Stimulated activated CD8-positive, alpha-beta memory T cell treated with anti-CD3 and anti-CD28 coated beads, Interleukin-4, amount 100 ng/mL, for 24 hours (primary cell): ENCODE results near the gene KRTAP2-2.

Experiments used
- DNase-seq: peaks from one replicate; pipeline ENCODE4 v3.0.0-alpha.2; 2020; ENCODE audit warnings: low read depth

The KRTAP2-2 gene

DNA sequence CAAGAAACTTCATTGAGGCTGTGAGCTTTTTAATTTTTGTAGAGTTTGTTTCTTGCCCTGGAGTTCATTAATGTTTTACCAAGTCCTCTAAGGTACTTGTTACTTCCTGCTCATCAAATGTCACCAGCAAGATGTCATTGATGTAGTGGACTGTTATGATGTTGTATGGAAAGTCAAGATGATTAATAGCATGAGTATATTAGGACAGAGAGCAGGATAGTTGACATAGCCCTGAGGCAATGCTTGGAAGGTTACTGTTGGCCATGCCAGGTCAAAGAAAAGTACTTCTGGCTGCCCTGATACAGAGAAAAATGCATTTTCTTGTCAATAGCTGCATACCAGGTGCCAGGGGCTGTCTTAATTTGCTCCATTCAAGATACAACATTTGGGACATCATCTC, 34.7 kb downstream of the KRTAP2-2 start:
- DNase-seq = no peak

- DNase-seq = no peak
Measured at GRCh38 chr17:41019415-41019814, 35.6 kb downstream of the KRTAP2-2 start.

DNA sequence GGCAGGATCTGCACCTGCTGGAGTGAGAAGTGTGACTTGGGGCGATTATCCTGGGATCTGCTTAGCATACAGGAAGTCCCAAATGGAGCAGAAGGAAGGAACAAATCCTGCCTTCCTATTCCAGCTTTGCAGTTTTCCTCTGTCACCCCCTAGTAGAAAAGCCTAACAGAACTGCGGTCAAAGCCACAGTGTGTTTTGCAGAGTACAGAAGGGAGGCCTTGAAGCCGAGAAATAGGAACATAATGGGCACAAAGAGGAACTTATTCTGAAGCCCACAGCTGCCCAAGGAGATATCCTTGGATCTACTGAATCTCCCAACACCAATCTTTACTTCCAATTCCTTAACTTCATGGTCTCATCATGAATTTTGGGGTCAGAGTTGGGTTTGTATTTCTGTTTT, 36.5 kb downstream of the KRTAP2-2 start:
- DNase-seq = no peak

- no peak for DNase-seq
Measured at GRCh38 chr17:41016578-41017215, 38.3 kb downstream of the KRTAP2-2 start.

- no peak for DNase-seq
Measured at GRCh38 chr17:41015454-41015853, 39.6 kb downstream of the KRTAP2-2 start.

- DNase-seq = no peak
Measured at GRCh38 chr17:41013606-41014005, 41.4 kb downstream of the KRTAP2-2 start.

GRCh38 chr17:41013181-41013580, 41.8 kb downstream of the KRTAP2-2 start:
- DNase-seq = no peak

DNA sequence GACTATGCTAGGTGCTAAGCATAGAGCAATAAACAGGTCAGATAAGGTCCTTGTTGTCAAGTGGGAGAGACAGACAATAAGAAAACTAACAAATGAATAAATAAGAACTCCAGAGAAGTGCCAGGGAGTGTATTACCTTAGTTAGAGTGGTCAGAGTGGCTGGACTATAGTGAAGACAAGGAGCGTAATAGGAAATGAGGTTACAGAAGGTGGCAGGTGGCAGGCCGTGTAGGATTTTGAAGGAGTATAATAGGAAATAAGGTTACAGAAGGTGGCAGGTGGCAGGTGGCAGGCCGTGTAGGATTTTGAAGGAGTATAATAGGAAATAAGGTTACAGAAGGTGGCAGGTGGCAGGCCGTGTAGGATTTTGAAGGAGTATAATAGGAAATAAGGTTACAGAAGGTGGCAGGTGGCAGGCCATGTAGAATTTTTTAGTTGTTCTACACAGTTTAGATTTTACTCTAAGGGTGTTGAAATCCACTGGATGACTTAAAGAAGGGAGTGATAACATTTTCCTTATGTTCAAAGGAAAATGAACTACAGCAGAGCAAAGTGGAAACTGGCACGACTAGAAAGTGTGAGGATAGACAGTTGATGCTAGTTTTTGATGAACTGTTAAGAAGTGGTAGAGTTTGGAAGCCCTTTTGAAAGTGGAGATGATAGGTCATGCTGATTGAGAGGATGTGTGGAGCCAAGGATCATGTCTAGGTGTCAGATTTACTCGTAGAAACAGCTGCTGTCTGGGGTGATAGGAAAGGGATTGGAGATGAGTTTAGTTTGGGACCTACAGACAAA, 42.5 kb downstream of the KRTAP2-2 start:
- no peak for DNase-seq

- DNase-seq = no peak
Measured at GRCh38 chr17:41010441-41010840, 44.6 kb downstream of the KRTAP2-2 start.

DNA sequence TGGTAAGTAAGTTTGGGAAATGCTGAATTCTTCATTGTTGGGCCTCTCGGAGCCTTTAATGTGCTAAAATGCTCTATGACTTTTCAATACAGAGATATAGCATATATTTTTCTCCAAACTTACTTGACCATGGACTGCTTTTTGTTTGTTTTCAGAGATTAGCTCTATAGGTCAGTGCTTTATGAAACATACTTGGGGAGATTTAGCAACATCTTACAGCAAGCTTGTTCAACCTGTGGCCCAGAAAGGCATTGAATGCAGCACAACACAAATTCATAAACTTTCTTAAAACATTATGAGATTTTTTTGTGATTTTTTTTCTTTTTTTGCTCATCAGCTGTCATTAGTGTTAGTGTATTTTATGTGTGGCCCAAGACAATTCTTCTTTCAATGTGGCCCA, 45.1 kb downstream of the KRTAP2-2 start:
- no peak for DNase-seq

- DNase-seq = no peak
Measured at GRCh38 chr17:41009301-41009760, 45.7 kb downstream of the KRTAP2-2 start.

DNA sequence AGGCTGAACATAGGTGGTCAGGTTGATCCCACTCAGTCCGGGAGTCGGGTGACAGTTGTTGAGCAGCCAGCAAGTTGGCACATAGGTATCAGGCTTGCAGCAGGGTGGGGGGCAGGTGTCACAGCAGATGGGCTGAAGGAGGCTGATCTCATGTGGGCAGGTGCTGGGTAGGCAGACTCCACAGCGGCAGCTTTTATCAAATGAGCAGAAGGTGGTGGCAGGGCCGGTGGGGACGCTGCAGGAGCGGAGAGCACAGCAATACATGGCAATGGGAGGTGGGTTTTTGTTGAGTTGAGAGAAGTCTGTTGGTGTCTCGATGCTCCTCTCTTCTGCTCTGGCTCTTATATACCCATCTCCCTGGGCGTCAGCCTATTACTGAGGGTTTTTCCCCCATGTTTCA, 46.2 kb downstream of the KRTAP2-2 start, which contains the start of gene KRTAP3-1:
Gene KRTAP3-1 (minus strand): TSS at position 318 of the 400 bp plus-strand sequence. CDS start 54 bp downstream, at position 264.
- no peak for DNase-seq
